SK-N-SH (cell line): ENCODE measurements around the gene PPP1R12B. TPM values are rescaled to one million over a fixed set of nuclear protein-coding genes. Genes with fewer than 3 reads are reported as not detected.
"Not testable (repeated sequence)": the region's sequence is repeated elsewhere in the genome, so short reads cannot be mapped to it uniquely, and the experiment has no call there.

Experiments
- CTCF ChIA-PET: fragments of 300-600, 350-600 bp; formaldehyde crosslinking; extraction: SDS; loops from one replicate; lab custom pipeline; 2021; lab: Yijun Ruan, JAX
- POLR2A ChIA-PET: fragments of 350-600 bp; sonication (Branson Sonifier 250); formaldehyde crosslinking; extraction: SDS; loops from one replicate; lab custom pipeline; 2020; ENCODE audit warnings: antibody characterized with exemption, inconsistent platforms; lab: Yijun Ruan, JAX
- DNase-seq: peaks from one replicate; pipeline ENCODE4 v3.0.0; 2012
- H2AFZ ChIP-seq: fragments of 200-600 bp; sonication (generic); 2 replicates; pipeline ENCODE4 v1.8.1; 2016; ENCODE audit warnings: antibody characterized with exemption, mild to moderate bottlenecking, low read depth
- H3F3A ChIP-seq: fragments of 200-600 bp; sonication (generic); replicated peaks from 2 replicates; pipeline ENCODE3; 2016; ENCODE audit warnings: antibody characterized with exemption, mild to moderate bottlenecking; ENCODE audit not compliant: insufficient read depth
- H3K27ac ChIP-seq, 2 experiments: fragments of 200-500 bp in 1 of 2; fragments of 200-600 bp in 1 of 2; sonication (Bioruptor generic) in 1 of 2; sonication (generic), shearing (Covaris generic) in 1 of 2; 2 replicates each; pipeline versions ENCODE4 v1.5.1 to v1.6.1; 2014 to 2016; ENCODE audit warnings: low read depth in 2 of 2, inconsistent platforms in 1 of 2, low read length in 1 of 2, mild to moderate bottlenecking in 1 of 2, mixed read lengths in 1 of 2
- H3K27me3 ChIP-seq: fragments of 200-600 bp; sonication (generic), shearing (Covaris generic); 2 replicates; pipeline ENCODE4 v1.6.1; 2016; ENCODE audit warnings: mixed run types; ENCODE audit not compliant: insufficient read depth
- H3K36me3 ChIP-seq, 2 experiments: fragments of 200-500 bp in 1 of 2; fragments of 200-600 bp in 1 of 2; sonication (Bioruptor generic) in 1 of 2; sonication (generic) in 1 of 2; replicated peaks in 1 of 2; 2 replicates each; pipeline versions ENCODE3 to v1.5.1; 2014 to 2016; ENCODE audit warnings: low read length in 1 of 2, mild to moderate bottlenecking in 1 of 2; ENCODE audit not compliant: insufficient read depth in 2 of 2, control insufficient read depth in 1 of 2
- H3K4me1 ChIP-seq, 2 experiments: fragments of 200-500 bp in 1 of 2; fragments of 200-600 bp in 1 of 2; sonication (Bioruptor generic) in 1 of 2; sonication (generic), shearing (Covaris generic) in 1 of 2; 2 replicates each; pipeline versions ENCODE4 v1.5.1 to v1.6.1; 2014 to 2016; ENCODE audit warnings: low read depth in 1 of 2, low read length in 1 of 2, mixed run types in 1 of 2; ENCODE audit not compliant: insufficient read depth in 2 of 2, control insufficient read depth in 1 of 2
- H3K4me2 ChIP-seq: fragments of 200-600 bp; sonication (generic), shearing (Covaris generic); 2 replicates; pipeline ENCODE4 v1.6.1; 2017; ENCODE audit warnings: mixed run types
- H3K4me3 ChIP-seq, 2 experiments: fragments of 200-500 bp in 1 of 2; fragments of 200-600 bp in 1 of 2; sonication (Bioruptor generic) in 1 of 2; sonication (generic), shearing (Covaris generic) in 1 of 2; 2 replicates each; pipeline versions ENCODE4 v1.5.1 to v1.8.1; 2014 to 2016; ENCODE audit warnings: low read depth in 2 of 2, inconsistent platforms in 1 of 2, low read length in 1 of 2, mild to moderate bottlenecking in 1 of 2, mixed read lengths in 1 of 2, moderate library complexity in 1 of 2
- H3K79me2 ChIP-seq: fragments of 200-600 bp; sonication (generic); 2 replicates; pipeline ENCODE4 v1.8.1; 2017; ENCODE audit warnings: mild to moderate bottlenecking; ENCODE audit not compliant: insufficient read depth
- H3K9ac ChIP-seq: fragments of 200-600 bp; sonication (generic); 2 replicates; pipeline ENCODE4 v1.6.1; 2017; ENCODE audit warnings: mixed run types
- H3K9me2 ChIP-seq: fragments of 200-600 bp; sonication (generic); 2 replicates; pipeline ENCODE4 v1.6.1; 2017; ENCODE audit warnings: mixed run types
- H3K9me3 ChIP-seq: fragments of 200-600 bp; sonication (generic); 2 replicates; pipeline ENCODE4 v1.6.1; 2017; ENCODE audit warnings: mixed run types, mild to moderate bottlenecking, moderate library complexity
- H4K20me1 ChIP-seq: fragments of 200-600 bp; sonication (generic); 2 replicates; pipeline ENCODE4 v1.6.1; 2017; ENCODE audit warnings: mild to moderate bottlenecking, mixed run types; ENCODE audit not compliant: insufficient read depth
- CHD2 ChIP-seq: fragments of 150-350 bp; IDR thresholded peaks from 2 replicates; pipeline ENCODE4 v1.6.1; 2018; ENCODE audit warnings: low read length; ENCODE audit not compliant: partially characterized antibody
- EZH2phosphoT487 ChIP-seq: fragments of 200-600 bp; sonication (generic); IDR thresholded peaks from 2 replicates; pipeline ENCODE4 v1.6.1; 2017; ENCODE audit warnings: low read depth, mixed run types, mild to moderate bottlenecking, antibody characterized with exemption, moderate library complexity, borderline replicate concordance
- FOXM1 ChIP-seq: IDR thresholded peaks from 2 replicates; pipeline ENCODE4 v1.4.0; 2012; ENCODE audit warnings: low read depth, mild to moderate bottlenecking
- JUND ChIP-seq: IDR thresholded peaks from 2 replicates; pipeline ENCODE4 v1.4.0; 2012
- MEF2A ChIP-seq: IDR thresholded peaks from 2 replicates; pipeline ENCODE4 v1.4.0; 2012; ENCODE audit warnings: low read depth, borderline replicate concordance
- NFIC ChIP-seq: IDR thresholded peaks from 2 replicates; pipeline ENCODE4 v1.4.0; 2012; ENCODE audit warnings: borderline replicate concordance
- NRF1 ChIP-seq: IDR thresholded peaks from 2 replicates; pipeline ENCODE4 v1.6.1; 2012; ENCODE audit warnings: low read depth, mild to moderate bottlenecking, low read length
- RFX5 ChIP-seq: IDR thresholded peaks from 2 replicates; pipeline ENCODE4 v1.6.1; 2012; ENCODE audit warnings: mild to moderate bottlenecking, improper control_type of control experiment, low read length
- SIN3A ChIP-seq: IDR thresholded peaks from 2 replicates; pipeline ENCODE4 v1.6.1; 2012; ENCODE audit warnings: low read depth, mild to moderate bottlenecking, low read length, moderate library complexity, borderline replicate concordance
- SMC3 ChIP-seq: IDR thresholded peaks from 2 replicates; pipeline ENCODE4 v1.6.1; 2012; ENCODE audit warnings: low read depth, low read length, improper control_type of control experiment
- TCF12 ChIP-seq: IDR thresholded peaks from 2 replicates; pipeline ENCODE4 v1.4.0; 2012
- TEAD4 ChIP-seq: IDR thresholded peaks from 2 replicates; pipeline ENCODE4 v1.4.0; 2012; ENCODE audit warnings: mild to moderate bottlenecking, borderline replicate concordance; ENCODE audit not compliant: insufficient read depth
- WGBS: methylation state at CpG from one replicate; pipeline ENCODE4 v1.1.6; 2017; ENCODE audit warnings: low lambda C conversion rate; 5-methylcytosine and 5-hydroxymethylcytosine counted together
- polyA plus RNA-seq, 3 experiments: library from polyadenylated mRNA; depleted of rRNA; stranded (reverse); fragments of >200 nt; gene quantifications; 2 replicates each; pipeline ENCODE4 v1.2.3, GENCODE V29; 2012
- TF ChIP-seq, protein P1 (sequence below): IDR thresholded peaks from 2 replicates; pipeline ENCODE4 v1.4.0; 2012; ENCODE audit warnings: low read depth
- TF ChIP-seq, protein P2 (sequence below): fragments of 200-600 bp; sonication (generic); IDR thresholded peaks from 2 replicates; pipeline ENCODE4 v1.6.1; 2017; ENCODE audit warnings: antibody characterized with exemption, mild to moderate bottlenecking, moderate library complexity
- TF ChIP-seq, protein P3 (sequence below): IDR thresholded peaks from 2 replicates; pipeline ENCODE4; 2012

The PPP1R12B gene
- polyA plus RNA-seq, 1 of the 3 experiments (the other 2 are of a cell fraction) = 2.8 TPM

DNA sequence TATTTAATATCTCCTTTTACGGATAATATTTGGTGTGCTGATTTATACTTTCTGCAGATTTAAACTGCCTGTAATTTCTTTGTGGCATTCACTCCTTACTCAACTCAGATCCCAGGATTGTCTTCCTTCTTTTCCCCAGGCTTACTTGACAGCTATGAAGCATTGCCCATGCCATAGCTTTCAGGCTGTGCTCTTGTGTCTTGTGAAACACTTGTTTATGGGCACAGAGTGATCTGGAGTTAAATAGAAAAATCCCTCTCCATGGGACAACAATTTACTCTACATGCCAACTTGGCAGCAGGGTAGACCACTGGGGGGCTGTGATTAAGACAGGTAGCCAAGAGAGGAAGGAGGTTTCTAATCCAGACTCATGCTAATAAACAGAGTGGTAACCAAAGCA lies 57.4 kb downstream of the PPP1R12B start:
- Histone ChIP-seq H3K27me3 (no peaks in the 10 kb centered on the region), H3K79me2 (peaks cover 3% of the 10 kb centered on the region; the same call in 1 of the 2 replicates), H3K4me1 (peaks cover 11 to 23% of the 10 kb centered on the region in 2 experiments; a peak in 3 of 4 replicates), H3K27ac (0 out of 4 replicates have a peak overlapping the region, but pooled peaks of 1 of the 2 experiments have one; percentile 53), H2AFZ (no peak overlapping the region), H3K4me2 (no peak overlapping the region), H3K4me3 (no peak overlapping the region), H3K9me2 (no peaks in the 10 kb centered on the region), H3K36me3 (no peaks in the 10 kb centered on the region), H3K9ac (no peak overlapping the region), H4K20me1 (no peaks in the 10 kb centered on the region), H3F3A (peaks cover 18% of the 10 kb centered on the region), H3K9me3 (no peaks in the 10 kb centered on the region)
- 94% methylated on average over 1 of the region's 1 CpG for WGBS
- TF ChIP-seq CHD2 (no peak), SIN3A (no peak), EZH2phosphoT487 (no peak), SMC3 (no peak), FOXM1 (no peak), NFIC (no peak), MEF2A (no peak), TEAD4 (no peak), TCF12 (no peak), NRF1 (no peak), RFX5 (no peak)
- TF ChIP-seq, protein P1, sequence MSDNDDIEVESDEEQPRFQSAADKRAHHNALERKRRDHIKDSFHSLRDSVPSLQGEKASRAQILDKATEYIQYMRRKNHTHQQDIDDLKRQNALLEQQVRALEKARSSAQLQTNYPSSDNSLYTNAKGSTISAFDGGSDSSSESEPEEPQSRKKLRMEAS = no peak
- TF ChIP-seq, protein P2, sequence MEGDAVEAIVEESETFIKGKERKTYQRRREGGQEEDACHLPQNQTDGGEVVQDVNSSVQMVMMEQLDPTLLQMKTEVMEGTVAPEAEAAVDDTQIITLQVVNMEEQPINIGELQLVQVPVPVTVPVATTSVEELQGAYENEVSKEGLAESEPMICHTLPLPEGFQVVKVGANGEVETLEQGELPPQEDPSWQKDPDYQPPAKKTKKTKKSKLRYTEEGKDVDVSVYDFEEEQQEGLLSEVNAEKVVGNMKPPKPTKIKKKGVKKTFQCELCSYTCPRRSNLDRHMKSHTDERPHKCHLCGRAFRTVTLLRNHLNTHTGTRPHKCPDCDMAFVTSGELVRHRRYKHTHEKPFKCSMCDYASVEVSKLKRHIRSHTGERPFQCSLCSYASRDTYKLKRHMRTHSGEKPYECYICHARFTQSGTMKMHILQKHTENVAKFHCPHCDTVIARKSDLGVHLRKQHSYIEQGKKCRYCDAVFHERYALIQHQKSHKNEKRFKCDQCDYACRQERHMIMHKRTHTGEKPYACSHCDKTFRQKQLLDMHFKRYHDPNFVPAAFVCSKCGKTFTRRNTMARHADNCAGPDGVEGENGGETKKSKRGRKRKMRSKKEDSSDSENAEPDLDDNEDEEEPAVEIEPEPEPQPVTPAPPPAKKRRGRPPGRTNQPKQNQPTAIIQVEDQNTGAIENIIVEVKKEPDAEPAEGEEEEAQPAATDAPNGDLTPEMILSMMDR = no peak
- DNase-seq = no peak
- CTCF ChIA-PET = no interaction called here
- POLR2A ChIA-PET = no interaction called here

GRCh38 chr1:202406896-202407295 lies 58.4 kb downstream of the PPP1R12B start:
- H3K9me3 ChIP-seq, H3K4me3 ChIP-seq, H3K79me2 ChIP-seq, H3K36me3 ChIP-seq, H2AFZ ChIP-seq, H3K27me3 ChIP-seq, CTCF ChIA-PET, DNase-seq, POLR2A ChIA-PET, H4K20me1 ChIP-seq, H3K9me2 ChIP-seq, H3K9ac ChIP-seq: not testable (repeated sequence)
- 44% methylated on average over 2 of the region's 2 CpGs for WGBS
- Histone ChIP-seq H3K4me1 (peaks cover 15 to 23% of the 10 kb centered on the region in 2 experiments; a peak in 3 of 4 replicates), H3K27ac (peak overlapping the region; percentile 53 to 65), H3F3A (peaks cover 18% of the 10 kb centered on the region), H3K4me2 (peak overlapping the region; percentile 45; the same call in 1 of the 2 replicates)
- TF ChIP-seq JUND (peak; percentile 42; the same call in 1 of the 2 replicates), NFIC (peak; percentile 34; the same call in 1 of the 2 replicates), TCF12 (peak; percentile 62; the same call in 1 of the 2 replicates)
- TF ChIP-seq, protein P3, sequence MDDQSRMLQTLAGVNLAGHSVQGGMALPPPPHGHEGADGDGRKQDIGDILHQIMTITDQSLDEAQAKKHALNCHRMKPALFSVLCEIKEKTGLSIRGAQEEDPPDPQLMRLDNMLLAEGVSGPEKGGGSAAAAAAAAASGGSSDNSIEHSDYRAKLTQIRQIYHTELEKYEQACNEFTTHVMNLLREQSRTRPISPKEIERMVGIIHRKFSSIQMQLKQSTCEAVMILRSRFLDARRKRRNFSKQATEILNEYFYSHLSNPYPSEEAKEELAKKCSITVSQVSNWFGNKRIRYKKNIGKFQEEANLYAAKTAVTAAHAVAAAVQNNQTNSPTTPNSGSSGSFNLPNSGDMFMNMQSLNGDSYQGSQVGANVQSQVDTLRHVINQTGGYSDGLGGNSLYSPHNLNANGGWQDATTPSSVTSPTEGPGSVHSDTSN = peak; percentile 53
